Measurements from ENCODE around the gene COL2A1. TPM values are rescaled to one million over a fixed set of nuclear protein-coding genes. Genes with fewer than 3 reads are reported as not detected.

The COL2A1 gene
- total RNA-seq, 3 donors from 2014 or later, result 1.6 to 3.2 TPM; not detected in 1

GRCh38 chr12:47931187-47931586 lies 73.1 kb downstream of the COL2A1 start:
- Histone ChIP-seq H3K4me1 (no peaks in the 10 kb centered on the region), H3K27me3 (no peaks in the 10 kb centered on the region), H3K9me3 (no peaks in the 10 kb centered on the region), H3K4me3 (no peak overlapping the region), H3K27ac (no peak overlapping the region), H3K36me3 (no peaks in the 10 kb centered on the region)
- DNase-seq (ENCODE audit: low spot score in 2 of 2), result no peak
- intact Hi-C loops (cut with DNase I; ENCODE audit: low total_unique reads), result no loop called here
- TF ChIP-seq POLR2AphosphoS5 (IDR thresholded peaks at IDR 0.05) (no peak), CTCF (IDR thresholded peaks at IDR 0.05) (no peak), POLR2A (IDR thresholded peaks at IDR 0.05) (no peak)

GRCh38 chr12:47930634-47931033 lies 73.6 kb downstream of the COL2A1 start:
- intact Hi-C loops (cut with DNase I; ENCODE audit: low total_unique reads), result no loop called here
- Histone ChIP-seq H3K4me3 (no peak overlapping the region), H3K4me1 (no peaks in the 10 kb centered on the region), H3K27me3 (no peaks in the 10 kb centered on the region), H3K36me3 (no peaks in the 10 kb centered on the region), H3K27ac (no peak overlapping the region), H3K9me3 (no peaks in the 10 kb centered on the region)
- TF ChIP-seq POLR2A (IDR thresholded peaks at IDR 0.05) (no peak), CTCF (IDR thresholded peaks at IDR 0.05) (no peak), POLR2AphosphoS5 (IDR thresholded peaks at IDR 0.05) (no peak)
- no peak for DNase-seq (ENCODE audit: low spot score in 2 of 2)

GRCh38 chr12:47927346-47927745 lies 76.9 kb downstream of the COL2A1 start:
- TF ChIP-seq POLR2AphosphoS5 (IDR thresholded peaks at IDR 0.05) (no peak), CTCF (IDR thresholded peaks at IDR 0.05) (no peak), POLR2A (IDR thresholded peaks at IDR 0.05) (no peak)
- Histone ChIP-seq H3K4me3 (no peak overlapping the region), H3K36me3 (no peaks in the 10 kb centered on the region), H3K9me3 (no peaks in the 10 kb centered on the region), H3K4me1 (no peaks in the 10 kb centered on the region), H3K27me3 (no peaks in the 10 kb centered on the region), H3K27ac (no peak overlapping the region)
- intact Hi-C loops (cut with DNase I; ENCODE audit: low total_unique reads), result no loop called here
- DNase-seq (ENCODE audit: low spot score in 2 of 2), result no peak

Other genes starting within 250 kb of the COL2A1 start
- 10 to 100 TPM; 40.6 to 87.8 (median 60.3) TPM for gene RAPGEF3, start 245.6 kb downstream of the COL2A1 start, total RNA-seq
- 10 to 100 TPM; 27.5 to 51.5 (median 30.6) TPM for gene SLC48A1, start 231.2 kb downstream of the COL2A1 start, total RNA-seq
- 10 to 100 TPM; 37.6 to 77.0 (median 44.9) TPM for gene HDAC7, start 184.6 kb downstream of the COL2A1 start, total RNA-seq
- gene VDR, start 99.5 kb downstream of the COL2A1 start, total RNA-seq, result 10 to 100 TPM in 2 of 3 donors, 1 to 10 TPM in 1; 1.6 to 41.7 (median 16.1) TPM
- 100 to 1,000 TPM in 1 of 3 donors, 10 to 100 TPM in 2; 35.2 to 131 (median 73.4) TPM for gene TMEM106C, start 40.9 kb downstream of the COL2A1 start, total RNA-seq
- gene SENP1, start 101.6 kb upstream of the COL2A1 start, total RNA-seq, result 10 to 100 TPM; 14.4 to 36.1 (median 30.2) TPM
- gene PFKM, start 114.9 kb upstream of the COL2A1 start, total RNA-seq, result 10 to 100 TPM; 19.0 to 40.0 (median 31.8) TPM
- gene ASB8, start 153.0 kb upstream of the COL2A1 start, total RNA-seq, result 10 to 100 TPM; 20.6 to 37.2 (median 30.6) TPM
- 1 to 10 TPM in 1 of 3 donors, under 1 TPM in 2; 0.44 to 2.0 (median 0.48) TPM for gene CCDC184, start 179.2 kb upstream of the COL2A1 start, total RNA-seq
- not detected for gene OR10AD1, start 198.8 kb upstream of the COL2A1 start, total RNA-seq